Endothelial cell of umbilical vein (primary cell): ENCODE measurements around the gene GIMAP6. TPM values are rescaled to one million over a fixed set of nuclear protein-coding genes. Genes with fewer than 3 reads are reported as not detected.

Experiments used
- BruUV-seq: library from RNA; stranded (reverse); fragments of 400-500 nt; replicated peaks from 2 replicates; lab custom pipeline; 2021; lab: Mats Ljungman, UMichigan
- CTCF ChIA-PET: fragments of 300-600, 350-600 bp; sonication (Branson Sonifier 250); formaldehyde crosslinking; loops from one replicate; lab custom pipeline; 2021; ENCODE audit warnings: antibody characterized with exemption, inconsistent platforms; lab: Charles Lee
- POLR2A ChIA-PET: fragments of 300-600, 350-600 bp; sonication (Branson Sonifier 250); formaldehyde crosslinking; loops from one replicate; lab custom pipeline; 2021; ENCODE audit warnings: antibody characterized with exemption, inconsistent platforms; lab: Charles Lee
- DNase-seq: peaks from one replicate; pipeline ENCODE4 v3.0.0-alpha.2; 2011; ENCODE audit warnings: low read depth, low spot score
- FAIRE-seq: peaks from 2 replicates; lab custom pipeline; 2011; peaks lifted over from hg19 to GRCh38; lab: Jason Lieb, UNC
- H2AFZ ChIP-seq: 2 replicates; pipeline ENCODE4 v1.6.0; 2012; ENCODE audit warnings: low read depth, low read length, control low read depth, inconsistent platforms
- H3K27ac ChIP-seq: 2 replicates; pipeline ENCODE4 v1.5.1; 2011; ENCODE audit warnings: low read depth, mild to moderate bottlenecking, control low read depth, low read length, moderate library complexity; ENCODE audit not compliant: insufficient read depth
- H3K27me3 ChIP-seq, 2 experiments: 2 replicates each; pipeline versions ENCODE4 v1.6.0 to v1.6.1; 2011; ENCODE audit warnings: low read length in 2 of 2, mixed read lengths in 1 of 2; ENCODE audit not compliant: control insufficient read depth in 2 of 2, insufficient read depth in 2 of 2
- H3K36me3 ChIP-seq, 2 experiments: 2 replicates in 1 of 2; 3 replicates in 1 of 2; pipeline ENCODE4 v1.5.1; 2011; ENCODE audit warnings: low read length in 2 of 2, mild to moderate bottlenecking in 1 of 2, moderate library complexity in 1 of 2; ENCODE audit not compliant: control insufficient read depth in 2 of 2, insufficient read depth in 2 of 2; ENCODE audit errors: extremely low read depth in 1 of 2
- H3K4me1 ChIP-seq: 3 replicates; pipeline ENCODE4 v1.5.1; 2011; ENCODE audit warnings: mild to moderate bottlenecking, low read length; ENCODE audit not compliant: control insufficient read depth, insufficient read depth; ENCODE audit errors: extremely low read depth
- H3K4me2 ChIP-seq: 2 replicates; pipeline ENCODE4 v1.6.1; 2011; ENCODE audit warnings: low read length, control low read depth, mixed read lengths; ENCODE audit not compliant: insufficient read depth
- H3K4me3 ChIP-seq, 3 experiments: fragments of 200-600 bp in 1 of 3; sonication (generic), shearing (Covaris generic) in 1 of 3; replicated peaks in 1 of 3; 2 replicates each; pipeline ENCODE4 v1.5.1; 2011 to 2016; ENCODE audit warnings: control low read depth in 3 of 3, low read length in 3 of 3, mild to moderate bottlenecking in 2 of 3, inconsistent platforms in 1 of 3, low read depth in 1 of 3, moderate library complexity in 1 of 3; ENCODE audit not compliant: insufficient read depth in 1 of 3
- H3K79me2 ChIP-seq: 2 replicates; pipeline ENCODE4 v1.6.0; 2012; ENCODE audit warnings: low read length, inconsistent platforms; ENCODE audit not compliant: control insufficient read depth, insufficient read depth
- H3K9ac ChIP-seq: replicated peaks from 2 replicates; pipeline ENCODE3; 2011; ENCODE audit warnings: low read length, control low read depth; ENCODE audit not compliant: insufficient read depth; ENCODE audit errors: extremely low read depth
- H3K9me1 ChIP-seq: replicated peaks from 3 replicates; pipeline ENCODE4 v1.6.0; 2011; ENCODE audit warnings: mild to moderate bottlenecking, low read length; ENCODE audit not compliant: control insufficient read depth, insufficient read depth; ENCODE audit errors: extremely low read depth
- H3K9me3 ChIP-seq: replicated peaks from 2 replicates; pipeline ENCODE4 v1.5.1; 2012; ENCODE audit warnings: low read length, inconsistent platforms; ENCODE audit not compliant: control insufficient read depth, insufficient read depth
- H4K20me1 ChIP-seq: replicated peaks from 2 replicates; pipeline ENCODE3; 2011; ENCODE audit warnings: mild to moderate bottlenecking, low read length; ENCODE audit not compliant: control insufficient read depth, insufficient read depth; ENCODE audit errors: extremely low read depth
- EZH2 ChIP-seq: IDR thresholded peaks from 2 replicates; pipeline ENCODE4 v1.6.1; 2012; ENCODE audit warnings: borderline replicate concordance, low read depth, mild to moderate bottlenecking, moderate library complexity, low read length, inconsistent platforms; ENCODE audit not compliant: severe bottlenecking
- FOS ChIP-seq: IDR thresholded peaks from 2 replicates; pipeline ENCODE4 v1.6.1; 2011; ENCODE audit warnings: mild to moderate bottlenecking, low read length, moderate library complexity, borderline replicate concordance; ENCODE audit not compliant: insufficient read depth
- GATA2 ChIP-seq: IDR thresholded peaks from 2 replicates; pipeline ENCODE4 v1.7.0; 2011; ENCODE audit warnings: low read depth, mild to moderate bottlenecking, moderate library complexity, mixed read lengths, low read length; ENCODE audit not compliant: insufficient read length, insufficient read depth
- JUN ChIP-seq: IDR thresholded peaks from 2 replicates; pipeline ENCODE4 v1.6.1; 2011; ENCODE audit warnings: borderline replicate concordance, low read depth; ENCODE audit not compliant: insufficient read length, insufficient read depth
- MYC ChIP-seq: IDR thresholded peaks from one replicate; pipeline ENCODE4 v1.6.1; 2011; ENCODE audit warnings: mild to moderate bottlenecking, low read depth, low read length
- POLR2A ChIP-seq: IDR thresholded peaks from 2 replicates; pipeline ENCODE4 v1.6.1; 2012; ENCODE audit warnings: low read depth, mild to moderate bottlenecking, control low read depth, low read length
- POLR2AphosphoS5 ChIP-seq: IDR thresholded peaks from 2 replicates; pipeline ENCODE4 v1.6.1; 2012; ENCODE audit warnings: low read depth, mild to moderate bottlenecking, control low read depth, low read length, moderate library complexity; ENCODE audit not compliant: insufficient read depth
- dilution Hi-C: fragments of 300-500 bp; cut with MboI; formaldehyde crosslinking; loops from one replicate; pipeline ENCODE4 v1.15.0; 2019; ENCODE audit warnings: low sequenced_read_pairs; ENCODE audit not compliant: extremely low pct_ligation_motif_present
- intact Hi-C: fragments of 100-400 bp; cut with micrococcal nuclease; formaldehyde crosslinking; loops from one replicate; pipeline ENCODE4 v1.10.0; 2022
- polyA plus RNA-seq, 4 experiments: library from polyadenylated mRNA; depleted of rRNA in 3 of 4; stranded (reverse) in 3 of 4; unstranded in 1 of 4; fragments of >200 nt; gene quantifications; 2 replicates each; pipeline versions ENCODE4 v1.2.1 to v1.2.3, GENCODE V29; 2011 to 2012; ENCODE audit warnings: missing spikeins in 1 of 4
- total RNA-seq: library from RNA; stranded (reverse); gene quantifications from 2 replicates; pipeline ENCODE4 v1.2.3, GENCODE V29; 2021
- TF ChIP-seq, protein P1 (sequence below), 2 donors: IDR thresholded peaks; 1 replicate in 1 of 2; 2 replicates in 1 of 2; pipeline ENCODE4 v1.5.1; 2011; ENCODE audit warnings: low read length in 2 of 2, mild to moderate bottlenecking in 2 of 2, moderate library complexity in 2 of 2, control low read depth in 1 of 2, inconsistent platforms in 1 of 2, low read depth in 1 of 2; ENCODE audit not compliant: insufficient read depth in 1 of 2; ENCODE audit errors: extremely low read depth in 1 of 2
- TF ChIP-seq, protein P2 (sequence below): IDR thresholded peaks from 2 replicates; pipeline ENCODE4 v1.6.1; 2011; ENCODE audit not compliant: insufficient read depth, insufficient read length

Gene GIMAP6
- total and polyA plus RNA-seq, 2 donors (not counting 3 experiments of a cell fraction or from before 2014, with no cell fraction given), result 65.6 to 85.0 TPM

DNA sequence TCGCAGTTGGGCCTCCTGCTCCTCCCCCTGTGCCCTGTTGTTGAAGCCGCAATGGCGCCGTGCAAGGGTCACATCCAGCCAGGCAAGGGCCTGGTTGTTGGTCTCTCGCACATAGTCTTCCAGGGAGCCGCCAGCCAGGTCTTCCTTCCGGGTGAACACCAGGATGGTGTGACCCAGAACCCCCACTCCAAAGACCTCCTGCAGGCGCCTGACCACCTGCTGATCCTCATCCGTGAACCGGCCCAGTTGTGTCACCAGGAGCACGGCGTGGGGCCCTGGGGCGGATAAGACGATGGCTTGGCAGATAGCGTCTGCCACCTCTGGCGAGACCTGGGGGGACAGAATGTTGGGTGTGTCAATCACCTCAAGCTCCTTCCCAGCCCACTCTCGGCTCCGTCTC, 4.2 kb downstream of the GIMAP6 start:
- intact Hi-C loops, result no loop called here
- FAIRE-seq, result no peak

DNA sequence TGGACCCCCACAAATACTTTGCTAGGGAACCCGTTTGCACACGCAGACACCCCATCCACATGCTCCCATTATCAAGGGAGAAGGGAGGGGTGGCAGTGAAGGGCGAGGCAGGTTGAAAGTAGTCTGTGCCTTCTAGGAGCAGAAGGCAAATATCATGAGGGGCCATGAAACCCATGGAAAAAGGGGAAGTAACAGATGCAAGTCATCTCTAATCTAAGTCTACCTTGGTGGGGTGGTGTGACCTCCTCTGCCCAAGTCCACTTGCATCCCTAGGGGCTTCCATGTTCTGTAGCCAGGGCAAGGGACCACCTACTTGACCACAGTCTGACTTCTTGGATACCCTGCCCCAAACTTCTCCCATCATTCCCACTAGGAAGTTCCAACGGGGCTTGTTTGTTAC, 5.5 kb downstream of the GIMAP6 start:
- ChIA-PET CTCF (interaction anchor here (1.1 kb wide), 1 partner anchor 59 kb away, joined by 3 read pairs; the partner anchor contains the start of gene GIMAP4), POLR2A (no interaction called here)
- Histone ChIP-seq H3K9ac (no peak overlapping the region), H3K79me2 (peaks cover 38% of the 10 kb centered on the region), H3K4me2 (no peak overlapping the region), H3K4me3 (no peak overlapping the region), H3K9me1 (no peaks in the 10 kb centered on the region), H4K20me1 (no peaks in the 10 kb centered on the region), H3K36me3 (peaks cover 8 to 31% of the 10 kb centered on the region in 2 experiments), H3K27me3 (no peaks in the 10 kb centered on the region), H2AFZ (no peak overlapping the region), H3K27ac (no peak overlapping the region), H3K4me1 (peaks cover 26% of the 10 kb centered on the region), H3K9me3 (no peaks in the 10 kb centered on the region)
- intact Hi-C loops, result no loop called here
- no TSS peak for BruUV-seq
- dilution Hi-C loops, result no loop called here
- no peak for DNase-seq
- FAIRE-seq, result no peak
- TF ChIP-seq, protein P1, sequence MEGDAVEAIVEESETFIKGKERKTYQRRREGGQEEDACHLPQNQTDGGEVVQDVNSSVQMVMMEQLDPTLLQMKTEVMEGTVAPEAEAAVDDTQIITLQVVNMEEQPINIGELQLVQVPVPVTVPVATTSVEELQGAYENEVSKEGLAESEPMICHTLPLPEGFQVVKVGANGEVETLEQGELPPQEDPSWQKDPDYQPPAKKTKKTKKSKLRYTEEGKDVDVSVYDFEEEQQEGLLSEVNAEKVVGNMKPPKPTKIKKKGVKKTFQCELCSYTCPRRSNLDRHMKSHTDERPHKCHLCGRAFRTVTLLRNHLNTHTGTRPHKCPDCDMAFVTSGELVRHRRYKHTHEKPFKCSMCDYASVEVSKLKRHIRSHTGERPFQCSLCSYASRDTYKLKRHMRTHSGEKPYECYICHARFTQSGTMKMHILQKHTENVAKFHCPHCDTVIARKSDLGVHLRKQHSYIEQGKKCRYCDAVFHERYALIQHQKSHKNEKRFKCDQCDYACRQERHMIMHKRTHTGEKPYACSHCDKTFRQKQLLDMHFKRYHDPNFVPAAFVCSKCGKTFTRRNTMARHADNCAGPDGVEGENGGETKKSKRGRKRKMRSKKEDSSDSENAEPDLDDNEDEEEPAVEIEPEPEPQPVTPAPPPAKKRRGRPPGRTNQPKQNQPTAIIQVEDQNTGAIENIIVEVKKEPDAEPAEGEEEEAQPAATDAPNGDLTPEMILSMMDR (IDR thresholded peaks at IDR 0.05; ENCODE audit: extremely low read depth in 1 of 2, insufficient read depth in 1 of 2, low read depth in 1 of 2, low read length in 2 of 2), result no peak
- TF ChIP-seq MYC, result no peak
- no peak for TF ChIP-seq FOS
- TF ChIP-seq POLR2A, result no peak
- TF ChIP-seq GATA2, result no peak
- TF ChIP-seq, protein P2, sequence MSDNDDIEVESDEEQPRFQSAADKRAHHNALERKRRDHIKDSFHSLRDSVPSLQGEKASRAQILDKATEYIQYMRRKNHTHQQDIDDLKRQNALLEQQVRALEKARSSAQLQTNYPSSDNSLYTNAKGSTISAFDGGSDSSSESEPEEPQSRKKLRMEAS, result no peak
- no peak for TF ChIP-seq EZH2
- TF ChIP-seq POLR2AphosphoS5, result no peak
- no peak for TF ChIP-seq JUN

More for the DNA sequence above, 4.2 kb downstream of the GIMAP6 start:
- no peaks in the 10 kb centered on the region for H4K20me1 ChIP-seq
- DNase-seq, result no peak
- peaks cover 43% of the 10 kb centered on the region for H3K79me2 ChIP-seq
- H3K27ac ChIP-seq, result no peak overlapping the region
- no peak overlapping the region for H3K9ac ChIP-seq
- no peak overlapping the region for H3K4me3 ChIP-seq
- H3K9me3 ChIP-seq, result no peaks in the 10 kb centered on the region
- no peaks in the 10 kb centered on the region for H3K9me1 ChIP-seq
- TF ChIP-seq POLR2AphosphoS5, result no peak
- TF ChIP-seq JUN, result no peak
- TF ChIP-seq, protein P1 (IDR thresholded peaks at IDR 0.05; ENCODE audit: extremely low read depth in 1 of 2, insufficient read depth in 1 of 2, low read depth in 1 of 2, low read length in 2 of 2), result no peak
- TF ChIP-seq EZH2, result no peak
- TF ChIP-seq POLR2A, result no peak
- no peak for TF ChIP-seq MYC
- TF ChIP-seq GATA2, result no peak
- no TSS peak for BruUV-seq
- no peak overlapping the region for H2AFZ ChIP-seq
- dilution Hi-C loops, result no loop called here
- H3K4me2 ChIP-seq, result no peak overlapping the region
- H3K4me1 ChIP-seq, result peaks cover 34% of the 10 kb centered on the region
- H3K36me3 ChIP-seq, result peaks cover 8 to 31% of the 10 kb centered on the region in 2 experiments
- no peaks in the 10 kb centered on the region for H3K27me3 ChIP-seq
- ChIA-PET CTCF (no interaction called here), POLR2A (interaction anchor here (1.9 kb wide), 1 partner anchor 41 kb away, joined by 6 read pairs; no protein-coding TSS in a partner anchor)
